Endothelial cell of umbilical vein (primary cell): Measurements from ENCODE around the gene CASK. TPM values are rescaled to one million over a fixed set of nuclear protein-coding genes. Genes with fewer than 3 reads are reported as not detected.
A peak's percentile ranks its signal among the peaks of the same experiment; 100 is the strongest.

Source experiments
- BruUV-seq: library from RNA; stranded (reverse); fragments of 400-500 nt; replicated peaks from 2 replicates; lab custom pipeline; 2021; lab: Mats Ljungman, UMichigan
- CTCF ChIA-PET: fragments of 300-600, 350-600 bp; sonication (Branson Sonifier 250); formaldehyde crosslinking; loops from one replicate; lab custom pipeline; 2021; ENCODE audit warnings: antibody characterized with exemption, inconsistent platforms; lab: Charles Lee
- POLR2A ChIA-PET: fragments of 300-600, 350-600 bp; sonication (Branson Sonifier 250); formaldehyde crosslinking; loops from one replicate; lab custom pipeline; 2021; ENCODE audit warnings: antibody characterized with exemption, inconsistent platforms; lab: Charles Lee
- DNase-seq: peaks from one replicate; pipeline ENCODE4 v3.0.0-alpha.2; 2011; ENCODE audit warnings: low read depth, low spot score
- FAIRE-seq: peaks from 2 replicates; lab custom pipeline; 2011; peaks lifted over from hg19 to GRCh38; lab: Jason Lieb, UNC
- H2AFZ ChIP-seq: 2 replicates; pipeline ENCODE4 v1.6.0; 2012; ENCODE audit warnings: low read depth, low read length, control low read depth, inconsistent platforms
- H3K27ac ChIP-seq: 2 replicates; pipeline ENCODE4 v1.5.1; 2011; ENCODE audit warnings: low read depth, mild to moderate bottlenecking, control low read depth, low read length, moderate library complexity; ENCODE audit not compliant: insufficient read depth
- H3K27me3 ChIP-seq, 2 experiments: 2 replicates each; pipeline versions ENCODE4 v1.6.0 to v1.6.1; 2011; ENCODE audit warnings: low read length in 2 of 2, mixed read lengths in 1 of 2; ENCODE audit not compliant: control insufficient read depth in 2 of 2, insufficient read depth in 2 of 2
- H3K36me3 ChIP-seq, 2 experiments: 2 replicates in 1 of 2; 3 replicates in 1 of 2; pipeline ENCODE4 v1.5.1; 2011; ENCODE audit warnings: low read length in 2 of 2, mild to moderate bottlenecking in 1 of 2, moderate library complexity in 1 of 2; ENCODE audit not compliant: control insufficient read depth in 2 of 2, insufficient read depth in 2 of 2; ENCODE audit errors: extremely low read depth in 1 of 2
- H3K4me1 ChIP-seq: 3 replicates; pipeline ENCODE4 v1.5.1; 2011; ENCODE audit warnings: mild to moderate bottlenecking, low read length; ENCODE audit not compliant: control insufficient read depth, insufficient read depth; ENCODE audit errors: extremely low read depth
- H3K4me2 ChIP-seq: 2 replicates; pipeline ENCODE4 v1.6.1; 2011; ENCODE audit warnings: low read length, control low read depth, mixed read lengths; ENCODE audit not compliant: insufficient read depth
- H3K4me3 ChIP-seq, 3 experiments: fragments of 200-600 bp in 1 of 3; sonication (generic), shearing (Covaris generic) in 1 of 3; replicated peaks in 1 of 3; 2 replicates each; pipeline ENCODE4 v1.5.1; 2011 to 2016; ENCODE audit warnings: control low read depth in 3 of 3, low read length in 3 of 3, mild to moderate bottlenecking in 2 of 3, inconsistent platforms in 1 of 3, low read depth in 1 of 3, moderate library complexity in 1 of 3; ENCODE audit not compliant: insufficient read depth in 1 of 3
- H3K79me2 ChIP-seq: 2 replicates; pipeline ENCODE4 v1.6.0; 2012; ENCODE audit warnings: low read length, inconsistent platforms; ENCODE audit not compliant: control insufficient read depth, insufficient read depth
- H3K9ac ChIP-seq: replicated peaks from 2 replicates; pipeline ENCODE3; 2011; ENCODE audit warnings: low read length, control low read depth; ENCODE audit not compliant: insufficient read depth; ENCODE audit errors: extremely low read depth
- H3K9me1 ChIP-seq: replicated peaks from 3 replicates; pipeline ENCODE4 v1.6.0; 2011; ENCODE audit warnings: mild to moderate bottlenecking, low read length; ENCODE audit not compliant: control insufficient read depth, insufficient read depth; ENCODE audit errors: extremely low read depth
- H3K9me3 ChIP-seq: replicated peaks from 2 replicates; pipeline ENCODE4 v1.5.1; 2012; ENCODE audit warnings: low read length, inconsistent platforms; ENCODE audit not compliant: control insufficient read depth, insufficient read depth
- H4K20me1 ChIP-seq: replicated peaks from 2 replicates; pipeline ENCODE3; 2011; ENCODE audit warnings: mild to moderate bottlenecking, low read length; ENCODE audit not compliant: control insufficient read depth, insufficient read depth; ENCODE audit errors: extremely low read depth
- EZH2 ChIP-seq: IDR thresholded peaks from 2 replicates; pipeline ENCODE4 v1.6.1; 2012; ENCODE audit warnings: borderline replicate concordance, low read depth, mild to moderate bottlenecking, moderate library complexity, low read length, inconsistent platforms; ENCODE audit not compliant: severe bottlenecking
- FOS ChIP-seq: IDR thresholded peaks from 2 replicates; pipeline ENCODE4 v1.6.1; 2011; ENCODE audit warnings: mild to moderate bottlenecking, low read length, moderate library complexity, borderline replicate concordance; ENCODE audit not compliant: insufficient read depth
- GATA2 ChIP-seq: IDR thresholded peaks from 2 replicates; pipeline ENCODE4 v1.7.0; 2011; ENCODE audit warnings: low read depth, mild to moderate bottlenecking, moderate library complexity, mixed read lengths, low read length; ENCODE audit not compliant: insufficient read length, insufficient read depth
- JUN ChIP-seq: IDR thresholded peaks from 2 replicates; pipeline ENCODE4 v1.6.1; 2011; ENCODE audit warnings: borderline replicate concordance, low read depth; ENCODE audit not compliant: insufficient read length, insufficient read depth
- MYC ChIP-seq: IDR thresholded peaks from one replicate; pipeline ENCODE4 v1.6.1; 2011; ENCODE audit warnings: mild to moderate bottlenecking, low read depth, low read length
- POLR2A ChIP-seq: IDR thresholded peaks from 2 replicates; pipeline ENCODE4 v1.6.1; 2012; ENCODE audit warnings: low read depth, mild to moderate bottlenecking, control low read depth, low read length
- POLR2AphosphoS5 ChIP-seq: IDR thresholded peaks from 2 replicates; pipeline ENCODE4 v1.6.1; 2012; ENCODE audit warnings: low read depth, mild to moderate bottlenecking, control low read depth, low read length, moderate library complexity; ENCODE audit not compliant: insufficient read depth
- dilution Hi-C: fragments of 300-500 bp; cut with MboI; formaldehyde crosslinking; loops from one replicate; pipeline ENCODE4 v1.15.0; 2019; ENCODE audit warnings: low sequenced_read_pairs; ENCODE audit not compliant: extremely low pct_ligation_motif_present
- intact Hi-C: fragments of 100-400 bp; cut with micrococcal nuclease; formaldehyde crosslinking; loops from one replicate; pipeline ENCODE4 v1.10.0; 2022
- polyA plus RNA-seq, 4 experiments: library from polyadenylated mRNA; depleted of rRNA in 3 of 4; stranded (reverse) in 3 of 4; unstranded in 1 of 4; fragments of >200 nt; gene quantifications; 2 replicates each; pipeline versions ENCODE4 v1.2.1 to v1.2.3, GENCODE V29; 2011 to 2012; ENCODE audit warnings: missing spikeins in 1 of 4
- total RNA-seq: library from RNA; stranded (reverse); gene quantifications from 2 replicates; pipeline ENCODE4 v1.2.3, GENCODE V29; 2021
- TF ChIP-seq, protein P1 (sequence below), 2 donors: IDR thresholded peaks; 1 replicate in 1 of 2; 2 replicates in 1 of 2; pipeline ENCODE4 v1.5.1; 2011; ENCODE audit warnings: low read length in 2 of 2, mild to moderate bottlenecking in 2 of 2, moderate library complexity in 2 of 2, control low read depth in 1 of 2, inconsistent platforms in 1 of 2, low read depth in 1 of 2; ENCODE audit not compliant: insufficient read depth in 1 of 2; ENCODE audit errors: extremely low read depth in 1 of 2
- TF ChIP-seq, protein P2 (sequence below): IDR thresholded peaks from 2 replicates; pipeline ENCODE4 v1.6.1; 2011; ENCODE audit not compliant: insufficient read depth, insufficient read length

Gene CASK
- total and polyA plus RNA-seq, 2 donors (not counting 3 experiments of a cell fraction or from before 2014, with no cell fraction given) = 6.4 to 30.4 TPM

DNA sequence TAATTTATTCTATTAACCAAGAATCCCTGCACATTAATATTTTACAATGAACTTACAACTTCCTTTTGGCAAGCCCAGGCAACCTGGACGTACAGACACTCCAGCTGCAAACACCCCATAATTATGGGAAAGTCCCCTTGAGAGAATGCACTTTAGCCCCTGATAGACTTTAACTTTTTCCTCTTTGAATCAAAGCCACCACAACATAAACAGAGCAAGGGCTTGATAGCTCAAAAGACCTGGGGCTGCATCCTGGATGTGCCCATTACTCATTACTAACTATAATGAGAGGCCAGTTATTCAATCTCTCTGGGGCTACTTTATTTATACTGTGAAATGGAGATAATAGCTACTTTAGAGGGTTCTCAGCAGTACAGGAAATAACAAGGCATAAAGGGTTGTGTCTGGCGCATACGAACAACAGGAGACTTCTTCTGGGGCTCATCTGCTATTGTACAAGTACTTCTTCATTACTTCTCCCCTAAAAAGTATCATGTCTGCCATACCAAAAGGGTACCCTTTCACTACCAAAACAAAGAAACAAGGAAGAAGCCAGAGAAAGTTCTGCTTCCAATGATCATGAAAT is 54.9 kb downstream of the CASK start:
- no peaks in the 10 kb centered on the region for H3K36me3 ChIP-seq
- no peak overlapping the region for H3K4me2 ChIP-seq
- dilution Hi-C loops (no loop called here), intact Hi-C loops (no loop called here)
- H3K4me3 ChIP-seq = no peak overlapping the region
- H3K27ac ChIP-seq = no peak overlapping the region
- H4K20me1 ChIP-seq = no peaks in the 10 kb centered on the region
- no peaks in the 10 kb centered on the region for H3K9me3 ChIP-seq
- ChIA-PET POLR2A (no interaction called here), CTCF (no interaction called here)
- no peaks in the 10 kb centered on the region for H3K79me2 ChIP-seq
- no peak for TF ChIP-seq EZH2
- no peak for TF ChIP-seq JUN
- no peak for TF ChIP-seq POLR2A
- no peak for TF ChIP-seq POLR2AphosphoS5
- no TSS peak for BruUV-seq
- H3K9ac ChIP-seq = no peak overlapping the region
- no peaks in the 10 kb centered on the region for H3K9me1 ChIP-seq
- H3K27me3 ChIP-seq = no peaks in the 10 kb centered on the region
- DNase-seq (peak; percentile 54), FAIRE-seq (peak; percentile 28)
- H2AFZ ChIP-seq = no peak overlapping the region
- H3K4me1 ChIP-seq = peaks cover 2% of the 10 kb centered on the region

- dilution Hi-C loops = no loop called here
- FAIRE-seq = peak; percentile 46
- TF ChIP-seq FOS (no peak), EZH2 (no peak), MYC (no peak), POLR2A (no peak), POLR2AphosphoS5 (no peak), JUN (no peak), GATA2 (no peak)
- TF ChIP-seq, protein P1, sequence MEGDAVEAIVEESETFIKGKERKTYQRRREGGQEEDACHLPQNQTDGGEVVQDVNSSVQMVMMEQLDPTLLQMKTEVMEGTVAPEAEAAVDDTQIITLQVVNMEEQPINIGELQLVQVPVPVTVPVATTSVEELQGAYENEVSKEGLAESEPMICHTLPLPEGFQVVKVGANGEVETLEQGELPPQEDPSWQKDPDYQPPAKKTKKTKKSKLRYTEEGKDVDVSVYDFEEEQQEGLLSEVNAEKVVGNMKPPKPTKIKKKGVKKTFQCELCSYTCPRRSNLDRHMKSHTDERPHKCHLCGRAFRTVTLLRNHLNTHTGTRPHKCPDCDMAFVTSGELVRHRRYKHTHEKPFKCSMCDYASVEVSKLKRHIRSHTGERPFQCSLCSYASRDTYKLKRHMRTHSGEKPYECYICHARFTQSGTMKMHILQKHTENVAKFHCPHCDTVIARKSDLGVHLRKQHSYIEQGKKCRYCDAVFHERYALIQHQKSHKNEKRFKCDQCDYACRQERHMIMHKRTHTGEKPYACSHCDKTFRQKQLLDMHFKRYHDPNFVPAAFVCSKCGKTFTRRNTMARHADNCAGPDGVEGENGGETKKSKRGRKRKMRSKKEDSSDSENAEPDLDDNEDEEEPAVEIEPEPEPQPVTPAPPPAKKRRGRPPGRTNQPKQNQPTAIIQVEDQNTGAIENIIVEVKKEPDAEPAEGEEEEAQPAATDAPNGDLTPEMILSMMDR (IDR thresholded peaks at IDR 0.05; ENCODE audit: extremely low read depth in 1 of 2, insufficient read depth in 1 of 2, low read depth in 1 of 2, low read length in 2 of 2) = no peak
- TF ChIP-seq, protein P2, sequence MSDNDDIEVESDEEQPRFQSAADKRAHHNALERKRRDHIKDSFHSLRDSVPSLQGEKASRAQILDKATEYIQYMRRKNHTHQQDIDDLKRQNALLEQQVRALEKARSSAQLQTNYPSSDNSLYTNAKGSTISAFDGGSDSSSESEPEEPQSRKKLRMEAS = no peak
Observed at GRCh38 chrX:41863343-41864203, 59.8 kb downstream of the CASK start.

More at GRCh38 chrX:41863343-41864203, 59.8 kb downstream of the CASK start:
- no TSS peak for BruUV-seq
- no peaks in the 10 kb centered on the region for H3K4me1 ChIP-seq
- no peaks in the 10 kb centered on the region for H3K79me2 ChIP-seq
- H3K4me3 ChIP-seq = no peak overlapping the region
- H3K27me3 ChIP-seq = no peaks in the 10 kb centered on the region
- no peak overlapping the region for H3K9ac ChIP-seq
- H3K9me3 ChIP-seq = no peaks in the 10 kb centered on the region
- no peak overlapping the region for H3K27ac ChIP-seq
- no peaks in the 10 kb centered on the region for H4K20me1 ChIP-seq
- DNase-seq = no peak
- intact Hi-C loops = no loop called here
- H2AFZ ChIP-seq = no peak overlapping the region
- ChIA-PET POLR2A (no interaction called here), CTCF (interaction anchor here (1.0 kb wide), 1 partner anchor 12 kb away, joined by 4 read pairs; no protein-coding TSS in a partner anchor)
- H3K9me1 ChIP-seq = no peaks in the 10 kb centered on the region
- H3K36me3 ChIP-seq = no peaks in the 10 kb centered on the region
- H3K4me2 ChIP-seq = no peak overlapping the region
